Measurements from ENCODE around the gene CNOT6.

GRCh38 chr5:180557217-180557809 lies 63.1 kb downstream of the CNOT6 start:
- TF ChIP-seq RAD21 (IDR thresholded peaks at IDR 0.05; ENCODE audit: low read length) (no peak), CTCF (IDR thresholded peaks at IDR 0.05) (no peak), RCOR1 (IDR thresholded peaks at IDR 0.05; ENCODE audit: low read length) (no peak)
